ENCODE data around the gene RPTOR. TPM values are rescaled to one million over a fixed set of nuclear protein-coding genes. Genes with fewer than 3 reads are reported as not detected.
A peak's percentile ranks its signal among the peaks of the same experiment; 100 is the strongest.

The RPTOR gene
- total RNA-seq, 3 donors from 2014 or later, result 21.4 to 27.5 (median 23.6) TPM

DNA sequence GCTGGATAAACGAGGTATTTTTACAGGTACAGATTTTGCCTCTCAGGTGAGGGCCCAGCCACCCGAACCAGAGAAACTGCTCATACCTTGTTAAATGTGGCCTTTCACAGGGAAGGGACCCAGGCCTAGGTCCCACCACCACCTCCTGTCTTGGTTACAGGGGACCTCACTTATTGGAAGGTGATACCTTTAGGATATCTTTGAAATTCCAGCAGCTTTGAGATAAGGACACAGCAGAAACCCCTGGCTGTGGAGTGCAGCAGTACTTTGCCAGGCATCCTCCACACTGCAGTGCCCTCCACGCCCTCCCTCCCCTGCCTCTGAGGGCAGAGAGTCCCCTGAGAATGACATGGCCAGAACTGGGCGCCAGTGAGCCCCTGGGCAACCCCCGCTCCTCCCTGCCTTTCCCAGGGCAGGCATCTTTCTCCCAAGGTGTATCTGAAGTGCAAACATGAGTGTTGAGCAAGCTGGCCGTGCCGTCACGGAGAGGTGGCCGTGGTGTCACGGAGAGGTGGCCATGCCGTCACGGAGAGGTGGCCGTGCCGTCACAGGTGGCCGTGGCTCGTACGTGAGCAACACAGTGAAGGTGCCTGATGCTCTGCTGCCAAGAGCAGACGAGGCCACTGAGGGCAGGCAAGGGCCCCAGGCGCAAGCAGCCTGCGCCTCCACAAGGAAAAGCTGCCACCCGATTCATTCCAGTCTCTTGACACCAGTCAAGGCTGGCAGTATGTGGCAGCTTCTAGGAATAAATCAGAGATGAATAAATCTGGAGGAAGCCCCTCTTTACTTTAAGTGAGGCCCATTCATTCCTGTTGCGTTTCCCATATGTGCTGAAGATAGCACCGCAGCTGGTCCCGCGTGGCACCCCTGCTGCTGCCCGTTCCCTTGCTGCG lies 312.5 kb downstream of the RPTOR start:
- no peaks in the 10 kb centered on the region for H3K4me1 ChIP-seq
- H3K9me3 ChIP-seq, result no peaks in the 10 kb centered on the region
- no peak for DNase-seq (ENCODE audit: low spot score in 2 of 2)
- TF ChIP-seq POLR2A (IDR thresholded peaks at IDR 0.05) (no peak), POLR2AphosphoS5 (IDR thresholded peaks at IDR 0.05) (no peak), CTCF (IDR thresholded peaks at IDR 0.05) (no peak)
- H3K27ac ChIP-seq, result peak overlapping the region; percentile 29 to 41
- no peak overlapping the region for H3K4me3 ChIP-seq
- no peaks in the 10 kb centered on the region for H3K27me3 ChIP-seq
- intact Hi-C loops (cut with DNase I; ENCODE audit: low total_unique reads), result no loop called here
- H3K36me3 ChIP-seq, result no peaks in the 10 kb centered on the region

GRCh38 chr17:80857756-80858171 lies 313.1 kb downstream of the RPTOR start:
- Histone ChIP-seq H3K4me1 (no peaks in the 10 kb centered on the region), H3K27me3 (no peaks in the 10 kb centered on the region), H3K27ac (no peak overlapping the region), H3K4me3 (no peak overlapping the region), H3K36me3 (no peaks in the 10 kb centered on the region), H3K9me3 (no peaks in the 10 kb centered on the region)
- intact Hi-C loops (cut with DNase I; ENCODE audit: low total_unique reads), result no loop called here
- no peak for DNase-seq (ENCODE audit: low spot score in 2 of 2)
- no peak for TF ChIP-seq CTCF (IDR thresholded peaks at IDR 0.05)
- no peak for TF ChIP-seq POLR2A (IDR thresholded peaks at IDR 0.05)
- TF ChIP-seq POLR2AphosphoS5 (IDR thresholded peaks at IDR 0.05), result no peak

- intact Hi-C loops (cut with DNase I; ENCODE audit: low total_unique reads), result no loop called here
- Histone ChIP-seq H3K4me3 (no peak overlapping the region), H3K27me3 (no peaks in the 10 kb centered on the region), H3K4me1 (no peaks in the 10 kb centered on the region), H3K36me3 (no peaks in the 10 kb centered on the region), H3K27ac (no peak overlapping the region), H3K9me3 (no peaks in the 10 kb centered on the region)
- DNase-seq (ENCODE audit: low spot score in 2 of 2), result no peak
- TF ChIP-seq CTCF (IDR thresholded peaks at IDR 0.05) (no peak), POLR2A (IDR thresholded peaks at IDR 0.05) (no peak), POLR2AphosphoS5 (IDR thresholded peaks at IDR 0.05) (no peak)
Observed at GRCh38 chr17:80858301-80859001, 313.8 kb downstream of the RPTOR start.

- Histone ChIP-seq H3K4me3 (no peak overlapping the region), H3K27me3 (no peaks in the 10 kb centered on the region), H3K36me3 (no peaks in the 10 kb centered on the region), H3K9me3 (no peaks in the 10 kb centered on the region), H3K4me1 (no peaks in the 10 kb centered on the region), H3K27ac (no peak overlapping the region)
- intact Hi-C loops (cut with DNase I; ENCODE audit: low total_unique reads), result no loop called here
- peak in 2 of 3 donors; percentile 12 to 32 for TF ChIP-seq POLR2AphosphoS5 (IDR thresholded peaks at IDR 0.05)
- no peak for TF ChIP-seq CTCF (IDR thresholded peaks at IDR 0.05)
- TF ChIP-seq POLR2A (IDR thresholded peaks at IDR 0.05), result no peak
- no peak for DNase-seq (ENCODE audit: low spot score in 2 of 2)
Observed at GRCh38 chr17:80859002-80859941, 314.6 kb downstream of the RPTOR start.
